GM18498 (cell line): ENCODE data around the gene MYZAP.

ENCODE experiments used
- ATAC-seq: cut with Tn5 transposase; IDR thresholded peaks from one replicate; pipeline ENCODE4 v1.9.1; 2021; ENCODE audit warnings: mild to moderate bottlenecking, moderate library complexity; ENCODE audit not compliant: unreplicated experiment

MYZAP gene

GRCh38 chr15:57655809-57656208 lies 64.1 kb downstream of the MYZAP start:
- no peak for ATAC-seq

GRCh38 chr15:57656434-57656833 lies 64.7 kb downstream of the MYZAP start:
- ATAC-seq, result no peak

DNA sequence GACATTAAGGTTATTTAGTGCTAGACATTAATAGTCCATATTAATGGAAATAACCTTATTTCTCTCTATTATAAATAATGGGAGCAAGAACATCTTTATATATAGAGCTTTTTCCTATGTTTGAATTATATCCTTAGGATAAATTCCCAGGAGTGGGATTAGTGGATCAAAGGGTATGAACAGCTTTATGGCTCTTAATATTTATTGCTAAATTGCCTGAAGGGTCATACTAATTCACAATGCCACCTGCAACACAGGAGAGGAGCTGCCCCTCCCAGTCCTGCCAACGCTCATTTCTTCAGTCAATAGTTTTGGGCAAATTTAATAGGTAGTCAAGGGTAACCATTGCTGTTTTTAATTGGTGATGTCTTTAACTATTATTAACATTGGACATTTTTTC lies 65.9 kb downstream of the MYZAP start:
- ATAC-seq, result no peak

DNA sequence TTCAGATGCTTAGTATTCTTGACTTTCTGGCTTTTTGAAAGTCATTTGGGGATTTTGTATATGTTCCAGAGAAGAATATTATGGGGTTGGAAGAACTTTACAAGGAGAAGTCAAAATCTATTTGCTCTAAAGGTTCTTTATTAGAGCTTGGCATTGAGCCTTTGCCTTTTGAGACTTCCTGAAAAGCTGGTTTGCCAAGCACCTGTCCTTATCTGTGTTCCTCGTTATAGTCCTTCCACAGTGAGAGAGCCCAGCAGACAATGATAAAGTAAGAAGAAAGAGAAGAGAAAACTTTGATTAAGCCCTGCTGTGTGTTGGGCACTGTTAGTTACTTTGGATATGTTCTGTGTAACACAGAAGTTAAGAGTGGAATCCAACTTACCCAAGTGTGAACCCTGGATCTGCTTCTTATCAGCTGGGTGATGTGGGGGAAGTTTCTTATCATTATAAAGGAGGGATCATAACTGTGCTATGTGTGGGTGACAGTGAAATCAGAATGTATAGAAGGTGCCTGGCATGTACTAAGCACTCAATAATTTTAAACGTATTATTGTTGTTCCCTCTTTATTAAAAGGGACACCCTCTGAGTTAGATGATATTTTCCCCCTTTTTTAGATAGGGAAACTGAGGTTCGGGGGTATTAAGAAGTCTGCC lies 70.5 kb downstream of the MYZAP start:
- no peak for ATAC-seq

DNA sequence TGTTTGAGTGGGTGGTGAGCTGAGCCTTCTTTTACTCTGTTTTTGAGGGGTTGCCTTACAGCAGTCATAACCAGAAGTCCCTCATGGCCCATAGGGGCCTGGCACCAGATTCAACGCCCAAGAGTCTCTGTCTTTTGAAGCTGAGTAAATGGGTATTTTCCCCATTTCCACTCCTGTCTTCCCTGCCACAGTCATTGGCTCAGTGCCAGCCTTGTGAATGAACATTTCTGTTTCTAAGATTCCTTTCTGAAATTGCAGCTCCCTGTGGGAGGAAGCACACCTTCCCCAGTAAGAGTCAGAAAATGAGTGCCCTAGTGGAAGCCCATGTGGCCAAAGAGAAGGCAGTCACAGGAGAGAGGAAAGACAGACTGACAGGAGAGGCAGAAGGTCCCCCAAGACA lies 71.1 kb downstream of the MYZAP start:
- ATAC-seq, result no peak

DNA sequence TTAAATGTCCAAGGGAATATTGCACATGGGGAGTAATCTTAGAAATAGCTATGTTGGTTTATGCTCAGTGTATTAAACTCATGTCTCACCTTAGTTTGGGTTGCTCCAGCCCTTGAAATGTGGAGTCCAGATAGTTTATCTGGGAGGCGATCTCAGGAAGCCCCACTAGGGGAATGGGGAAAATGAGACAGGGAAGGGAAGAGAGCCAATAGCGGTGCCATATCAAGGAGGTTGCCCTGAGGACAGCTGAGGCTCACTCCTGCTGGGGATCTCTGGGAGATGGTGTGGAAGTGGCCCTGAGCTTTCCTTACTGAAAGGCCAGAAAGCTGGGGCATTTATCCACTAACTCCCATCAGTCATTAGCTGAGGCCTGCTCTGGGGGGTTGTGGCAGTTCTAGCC lies 71.6 kb downstream of the MYZAP start:
- no peak for ATAC-seq

- ATAC-seq, result no peak
These were observed 73.5 kb downstream of the MYZAP start for GRCh38 chr15:57665194-57665593.

GRCh38 chr15:57665939-57666338 lies 74.2 kb downstream of the MYZAP start:
- ATAC-seq, result no peak

DNA sequence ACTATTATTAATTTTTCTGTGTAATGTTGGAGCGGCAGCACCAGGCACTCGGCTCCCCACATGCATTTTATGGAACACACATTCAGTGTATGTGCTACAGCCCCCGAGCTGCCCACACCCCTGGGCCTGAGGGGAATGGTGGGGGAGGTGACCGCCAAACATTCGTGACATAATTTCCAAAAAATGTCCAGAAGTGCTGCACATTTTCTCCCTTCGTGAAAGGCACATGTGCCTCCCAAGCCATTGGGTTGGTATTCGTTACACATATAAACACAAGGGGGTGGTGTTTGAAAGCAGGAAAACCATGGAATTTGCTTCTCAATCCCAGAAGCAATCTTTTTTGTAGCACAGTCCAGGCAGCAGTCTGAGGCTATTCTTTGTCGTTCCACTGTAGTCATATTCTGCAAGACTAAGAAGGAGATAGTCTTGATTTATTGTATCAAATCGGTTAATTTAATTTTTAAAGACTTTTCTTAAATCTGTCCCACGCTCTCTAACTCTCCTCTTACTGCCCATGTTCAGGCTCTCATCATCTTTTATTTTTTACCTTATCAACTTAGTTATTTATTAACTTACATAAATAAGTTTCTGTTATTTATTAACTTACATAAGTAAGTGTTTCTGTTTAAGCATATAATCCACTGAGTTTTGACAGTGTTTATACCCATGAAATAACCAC lies 75.6 kb downstream of the MYZAP start:
- ATAC-seq, result no peak

DNA sequence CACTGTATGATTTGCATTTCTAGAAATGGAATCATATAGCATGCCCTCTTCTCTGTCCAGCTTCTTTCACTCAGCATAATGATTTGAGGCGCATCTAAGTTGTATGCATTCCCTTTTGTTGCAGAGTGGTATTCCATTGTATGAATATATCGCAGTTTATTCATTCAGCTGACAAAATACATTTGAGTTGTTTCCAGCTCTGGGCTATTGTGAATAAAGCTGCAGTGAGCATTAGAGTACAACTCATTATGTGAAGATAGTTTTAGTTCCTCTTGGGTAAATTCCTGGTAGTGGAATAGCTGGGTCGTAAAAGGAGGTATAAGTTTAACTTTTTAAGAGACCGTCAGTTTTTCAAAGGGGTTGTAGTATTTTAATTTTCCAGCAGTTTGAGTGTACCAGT lies 76.3 kb downstream of the MYZAP start:
- ATAC-seq, result no peak

GRCh38 chr15:57671636-57672035 lies 79.9 kb downstream of the MYZAP start:
- no peak for ATAC-seq

DNA sequence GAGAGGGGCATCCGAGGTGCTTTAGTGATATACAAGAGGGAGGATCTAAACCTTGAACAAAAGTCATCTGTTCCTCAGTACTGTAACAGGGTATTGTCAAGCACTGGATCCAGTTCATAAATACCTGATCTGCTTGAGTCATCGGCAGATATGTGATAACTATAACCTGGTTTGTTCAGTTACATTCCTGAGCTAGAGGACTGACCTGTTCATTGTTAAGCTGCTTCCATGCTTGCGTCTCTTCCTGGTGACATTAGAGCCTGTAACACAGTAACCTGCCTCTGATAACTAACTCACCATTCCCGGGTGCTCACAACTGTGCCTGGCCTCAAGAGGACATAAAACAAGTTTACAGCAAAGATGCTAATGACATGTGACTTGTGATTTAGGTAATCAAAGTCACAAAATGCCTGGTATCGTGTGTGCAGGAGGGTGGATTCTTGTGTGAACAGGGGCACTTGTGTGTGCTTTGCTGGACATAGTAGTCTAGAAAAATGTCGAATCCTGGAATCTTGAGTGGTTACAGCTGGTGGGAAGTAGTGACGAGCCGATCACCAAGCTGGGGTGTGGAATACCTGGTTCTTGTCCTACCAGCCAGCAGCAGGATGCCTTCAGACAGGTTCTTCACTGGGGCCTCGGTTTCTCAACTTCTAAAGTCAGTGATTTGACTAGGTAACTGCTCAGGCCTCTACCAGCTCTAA lies 83.9 kb downstream of the MYZAP start:
- no peak for ATAC-seq

GRCh38 chr15:57676585-57676984 lies 84.9 kb downstream of the MYZAP start:
- ATAC-seq, result no peak

- no peak for ATAC-seq
These were observed 85.5 kb downstream of the MYZAP start for GRCh38 chr15:57677204-57677603.

- no peak for ATAC-seq
These were observed 88.3 kb downstream of the MYZAP start for GRCh38 chr15:57680021-57680420.

- no peak for ATAC-seq
These were observed 89.3 kb downstream of the MYZAP start for GRCh38 chr15:57681011-57681410.

DNA sequence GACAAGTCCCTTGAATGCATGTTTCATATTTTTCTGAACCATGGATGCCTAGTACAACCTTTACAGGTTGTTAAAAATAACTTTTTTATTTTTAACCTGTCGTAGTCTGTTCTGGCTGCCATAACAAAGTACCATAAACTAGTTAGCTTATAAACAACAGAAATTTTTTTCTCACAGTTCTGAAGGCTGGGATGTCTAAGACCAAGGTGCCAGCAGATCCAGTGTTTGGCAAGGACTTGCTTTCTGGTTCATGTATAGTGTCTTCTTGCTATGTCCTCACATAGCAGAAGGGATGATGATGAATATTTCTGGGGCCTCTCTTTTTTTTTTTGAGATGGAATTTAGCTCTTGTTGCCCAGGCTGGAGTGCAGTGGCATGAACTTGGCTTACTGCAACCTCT lies 91.8 kb downstream of the MYZAP start:
- no peak for ATAC-seq

- ATAC-seq, result no peak
These were observed 92.9 kb downstream of the MYZAP start for GRCh38 chr15:57684491-57685151.

GRCh38 chr15:57685306-57686095 lies 93.8 kb downstream of the MYZAP start:
- ATAC-seq, result no peak

- ATAC-seq, result no peak
These were observed 95.0 kb downstream of the MYZAP start for GRCh38 chr15:57686657-57687056.
